ENCODE results near the gene GPATCH8. TPM values are rescaled to one million over a fixed set of nuclear protein-coding genes. Genes with fewer than 3 reads are reported as not detected.
"Not testable (repeated sequence)": the region's sequence is repeated elsewhere in the genome, so short reads cannot be mapped to it uniquely, and the experiment has no call there.

The GPATCH8 gene
- total RNA-seq (2014; rRNA removed; shearing (Covaris generic)): 9.2 and 17.1 TPM in 2 replicates

DNA sequence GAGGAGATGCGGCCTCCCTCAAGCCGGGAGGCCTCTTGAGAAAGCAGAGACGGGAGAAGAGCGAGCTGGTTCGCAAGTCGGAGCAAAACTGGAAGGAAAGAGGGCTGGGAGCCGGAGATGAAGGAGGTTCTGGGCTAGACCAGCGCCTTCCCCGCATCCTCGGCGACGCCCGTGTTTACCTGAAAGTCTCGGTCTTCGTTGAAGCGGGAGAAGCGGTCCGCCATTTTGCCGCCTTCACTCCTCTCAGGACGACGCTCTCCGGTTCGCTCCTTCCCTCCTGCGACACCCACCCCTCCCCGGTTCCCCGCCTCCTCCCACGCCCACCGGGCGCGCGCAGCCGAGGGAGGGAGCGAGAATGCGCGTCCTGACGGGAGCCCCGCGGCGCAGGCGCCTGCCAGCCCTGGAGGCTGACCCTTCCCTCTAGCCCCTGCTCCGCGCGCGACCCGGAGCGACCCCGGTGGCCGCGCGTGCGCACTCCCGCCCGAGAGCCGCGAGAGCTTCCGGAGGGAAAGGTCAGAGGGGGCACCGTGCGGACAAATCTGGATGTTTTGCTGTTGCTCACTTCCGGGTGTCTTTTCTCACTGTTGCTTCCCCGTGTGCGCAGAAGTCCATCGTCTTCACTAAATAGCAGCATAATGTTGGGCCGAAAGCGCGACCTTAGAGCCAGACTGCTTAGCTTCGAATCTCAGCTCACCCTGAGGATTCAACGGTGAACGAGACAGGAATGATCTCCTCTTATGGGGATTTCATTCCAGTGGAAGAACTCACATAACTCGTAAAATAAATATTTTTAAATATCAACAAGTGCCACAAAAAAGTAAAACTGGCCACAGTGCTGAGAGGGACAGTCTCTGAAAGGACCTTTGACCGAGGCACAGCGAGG, at the start of gene GPATCH8:
Gene GPATCH8 (minus strand): TSS at position 260 of the 883 bp plus-strand sequence. CDS start 36 bp downstream, at position 224.
- peak; percentile 91 for DNase-seq (ENCODE audit: low read depth)

- no peak for DNase-seq (ENCODE audit: low read depth)
Observed at GRCh38 chr17:44552361-44552760, 49.2 kb upstream of the GPATCH8 start.

DNA sequence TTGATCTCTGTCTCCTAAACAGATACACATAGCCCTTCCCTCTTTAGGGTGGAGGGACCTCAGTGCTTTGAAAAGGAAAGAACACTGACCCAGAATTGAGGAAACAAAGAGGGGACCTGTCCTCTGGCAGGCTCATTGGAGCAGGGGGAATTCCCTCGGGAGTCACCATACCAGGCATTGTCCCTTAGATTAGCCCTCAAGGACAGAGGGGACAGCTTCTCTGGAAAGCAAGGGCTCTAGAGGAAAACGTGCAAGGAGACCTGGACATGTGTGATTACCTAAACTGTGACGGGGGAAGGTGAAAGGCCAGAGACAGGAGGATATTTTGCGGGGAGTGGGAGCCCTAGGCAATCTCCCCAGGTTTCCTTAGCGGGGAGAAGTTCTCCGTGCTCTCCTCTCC, 46.5 kb upstream of the GPATCH8 start:
- DNase-seq (ENCODE audit: low read depth): no peak

DNA sequence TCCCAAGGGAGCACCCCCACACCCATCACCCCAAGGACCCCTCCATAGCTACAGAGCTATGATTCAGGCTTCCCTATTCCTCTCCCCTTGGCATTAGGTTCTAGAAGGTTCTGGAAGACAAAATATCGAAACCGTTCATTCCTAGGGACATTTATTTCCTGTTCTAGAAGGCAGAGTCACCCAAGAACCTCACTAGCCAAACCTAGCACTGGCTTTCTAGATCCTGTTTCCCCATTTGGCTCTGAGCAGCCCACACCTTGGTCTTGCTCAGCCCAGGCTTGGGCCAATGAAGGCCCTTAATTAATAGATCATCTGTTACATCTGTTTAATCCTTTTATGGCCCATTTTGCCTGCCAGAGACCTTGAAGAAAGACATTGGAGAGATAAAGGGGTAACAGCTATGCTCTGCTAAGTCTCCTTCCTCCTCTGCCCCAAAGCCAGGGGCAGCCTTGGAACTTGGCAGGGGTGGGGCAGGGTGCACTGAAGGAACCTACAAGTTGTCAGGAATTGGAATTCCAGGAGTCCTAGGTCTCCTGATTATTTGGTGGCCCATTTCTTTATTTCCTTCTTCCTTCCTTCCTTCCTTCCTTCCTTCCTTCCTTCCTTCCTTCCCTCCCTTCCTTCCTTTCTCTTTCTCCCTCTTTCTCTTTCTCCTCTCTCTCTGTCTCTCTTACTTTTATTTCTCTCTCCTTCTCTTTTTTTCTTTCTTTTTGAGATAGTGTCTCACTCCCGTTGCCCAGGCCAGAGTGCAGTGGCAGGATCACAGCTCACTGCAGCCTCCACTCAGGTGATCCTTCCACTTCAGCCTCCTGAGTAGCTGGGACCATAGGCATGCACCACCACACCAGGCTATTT, 45.4 kb upstream of the GPATCH8 start:
- no peak for DNase-seq (ENCODE audit: low read depth)

- peak; percentile 50 for DNase-seq (ENCODE audit: low read depth)
Observed at GRCh38 chr17:44547625-44548267, 44.5 kb upstream of the GPATCH8 start.

GRCh38 chr17:44546671-44547606, 43.7 kb upstream of the GPATCH8 start:
- DNase-seq (ENCODE audit: low read depth): peak; percentile 83

GRCh38 chr17:44543905-44544523, 40.8 kb upstream of the GPATCH8 start:
- DNase-seq (ENCODE audit: low read depth): no peak

- peak; percentile 99 for DNase-seq (ENCODE audit: low read depth)
Observed at GRCh38 chr17:44543213-44543904, 40.2 kb upstream of the GPATCH8 start.

GRCh38 chr17:44541884-44542581, 38.8 kb upstream of the GPATCH8 start:
- DNase-seq (ENCODE audit: low read depth): peak; percentile 77

- no peak for DNase-seq (ENCODE audit: low read depth)
Observed at GRCh38 chr17:44540246-44541084, 37.3 kb upstream of the GPATCH8 start.

- DNase-seq (ENCODE audit: low read depth): no peak
Observed at GRCh38 chr17:44539673-44540072, 36.5 kb upstream of the GPATCH8 start.

DNA sequence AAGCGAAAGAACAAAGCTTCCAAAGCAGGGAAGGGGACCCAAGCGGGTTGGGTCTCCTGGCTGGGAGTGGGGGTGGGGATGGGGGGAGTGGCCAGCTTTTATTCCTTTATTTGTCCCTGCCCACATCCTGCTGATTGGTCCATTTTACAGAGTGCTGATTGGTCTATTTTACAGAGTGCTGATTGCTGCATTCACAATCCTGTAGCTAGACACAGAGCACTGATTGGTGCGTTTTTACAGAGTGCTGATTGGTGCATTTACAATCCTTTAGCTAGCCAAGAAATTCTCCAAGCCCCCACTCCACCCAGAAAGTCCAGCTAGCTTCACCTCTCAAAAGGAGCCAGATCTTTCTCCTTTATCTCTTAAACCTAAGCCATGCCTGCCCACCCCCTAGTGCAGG, 34.7 kb upstream of the GPATCH8 start:
- DNase-seq (ENCODE audit: low read depth): not testable (repeated sequence)

- DNase-seq (ENCODE audit: low read depth): peak; percentile 54
Observed at GRCh38 chr17:44536090-44536953, 33.1 kb upstream of the GPATCH8 start.

DNA sequence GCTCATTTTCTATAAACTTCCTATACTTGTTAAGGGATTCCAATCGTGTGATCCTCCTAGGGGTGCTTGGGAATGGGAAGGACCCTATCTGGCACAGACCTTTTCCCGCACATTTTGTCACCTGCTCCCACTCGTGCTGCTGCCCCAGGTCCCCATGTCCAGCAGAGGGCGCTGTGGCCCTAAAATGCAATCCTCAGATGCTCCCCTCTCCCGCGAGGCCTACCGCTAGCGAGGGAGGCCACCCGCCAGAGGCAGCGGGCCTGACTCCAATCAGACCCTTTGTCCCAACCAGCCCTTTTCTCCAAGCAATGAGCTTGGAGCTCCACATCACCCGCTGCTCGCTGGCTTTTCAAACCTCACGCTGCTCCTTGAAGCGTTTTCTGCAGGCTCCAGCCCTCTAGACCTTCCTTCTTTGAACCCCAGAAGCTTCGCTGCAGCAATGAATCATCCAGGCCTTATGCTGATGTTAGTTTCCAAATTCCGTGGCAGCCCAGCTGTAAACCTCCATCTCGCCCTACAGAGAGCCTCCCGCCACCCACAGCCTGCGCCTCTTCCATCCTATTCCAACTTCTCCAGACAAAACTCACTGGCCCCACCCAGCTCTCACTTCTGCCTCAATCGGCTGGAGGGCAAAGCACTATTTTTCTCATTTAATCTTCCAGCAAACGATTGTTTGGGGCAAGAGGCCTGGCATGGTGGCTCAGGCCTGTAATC, 30.5 kb upstream of the GPATCH8 start:
- DNase-seq (ENCODE audit: low read depth): peak; percentile 90

- DNase-seq (ENCODE audit: low read depth): no peak
Observed at GRCh38 chr17:44530896-44531418, 27.8 kb upstream of the GPATCH8 start.

GRCh38 chr17:44529864-44530263, 26.7 kb upstream of the GPATCH8 start:
- DNase-seq (ENCODE audit: low read depth): no peak

All from M059J (cell line).